Neural cell (in vitro differentiated cells): Measurements from ENCODE around the gene ILF2. TPM values are rescaled to one million over a fixed set of nuclear protein-coding genes. Genes with fewer than 3 reads are reported as not detected.

Experiments
- H2AFZ ChIP-seq: fragments of 200-600, 300-800 bp; sonication (generic), shearing (Covaris generic); 2 replicates; pipeline ENCODE4 v1.6.0; 2014; ENCODE audit warnings: low read depth, mild to moderate bottlenecking, antibody characterized with exemption, low read length, moderate library complexity
- H3F3A ChIP-seq: fragments of 200-600 bp; shearing (Covaris generic); 2 replicates; pipeline ENCODE4 v1.6.1; 2016; ENCODE audit warnings: mild to moderate bottlenecking, moderate library complexity, mixed read lengths, antibody characterized with exemption, low read length; ENCODE audit not compliant: insufficient read depth, poor library complexity, severe bottlenecking
- H3K27ac ChIP-seq: fragments of 200-600, 300-800 bp; sonication (generic), shearing (Covaris generic); 2 replicates; pipeline ENCODE4 v1.5.1; 2014; ENCODE audit warnings: mild to moderate bottlenecking, low read length, moderate library complexity
- H3K27me3 ChIP-seq: fragments of 300-800, 200-600 bp; sonication (generic), shearing (Covaris generic); 2 replicates; pipeline ENCODE4 v1.6.0; 2014; ENCODE audit warnings: mild to moderate bottlenecking, low read depth, low read length, moderate library complexity; ENCODE audit not compliant: insufficient read depth
- H3K36me3 ChIP-seq: fragments of 300-800, 200-600 bp; sonication (generic), shearing (Covaris generic); 2 replicates; pipeline ENCODE4 v1.5.1; 2014; ENCODE audit warnings: mild to moderate bottlenecking, antibody characterized with exemption, low read length, moderate library complexity; ENCODE audit not compliant: insufficient read depth
- H3K4me2 ChIP-seq: fragments of 300-800, 200-600 bp; sonication (generic), shearing (Covaris generic); 2 replicates; pipeline ENCODE4 v1.6.0; 2014; ENCODE audit warnings: mild to moderate bottlenecking, low read length
- H3K4me3 ChIP-seq: fragments of 300-800, 200-600 bp; sonication (generic), shearing (Covaris generic); 2 replicates; pipeline ENCODE4 v1.5.1; 2014; ENCODE audit warnings: mild to moderate bottlenecking, low read length, moderate library complexity
- H3K79me2 ChIP-seq: fragments of 200-600 bp; shearing (Covaris generic); replicated peaks from 2 replicates; pipeline ENCODE4 v1.6.0; 2014; ENCODE audit warnings: mild to moderate bottlenecking, low read length, moderate library complexity; ENCODE audit not compliant: insufficient read depth
- H3K9ac ChIP-seq: fragments of 300-800, 200-600 bp; sonication (generic), shearing (Covaris generic); 2 replicates; pipeline ENCODE4 v1.6.1; 2016; ENCODE audit warnings: mild to moderate bottlenecking, low read length, mixed read lengths
- H3K9me2 ChIP-seq: fragments of 200-600 bp; shearing (Covaris generic); 2 replicates; pipeline ENCODE4 v1.6.1; 2016; ENCODE audit warnings: mild to moderate bottlenecking, low read length, mixed read lengths; ENCODE audit not compliant: insufficient read depth
- H3K9me3 ChIP-seq: fragments of 200-600, 300-800 bp; sonication (generic), shearing (Covaris generic); 2 replicates; pipeline ENCODE4 v1.6.1; 2016; ENCODE audit warnings: mild to moderate bottlenecking, mixed run types, low read length, moderate library complexity, mixed read lengths
- H4K20me1 ChIP-seq: fragments of 200-600 bp; shearing (Covaris generic); 2 replicates; pipeline ENCODE4 v1.6.1; 2016; ENCODE audit warnings: mild to moderate bottlenecking, mixed run types; ENCODE audit not compliant: insufficient read depth
- EP300 ChIP-seq: fragments of 450-650 bp; conservative IDR thresholded peaks from 2 replicates; pipeline ENCODE4 v1.6.1; 2014; ENCODE audit warnings: antibody characterized with exemption, mild to moderate bottlenecking, moderate library complexity; ENCODE audit not compliant: poor library complexity, severe bottlenecking
- EZH2 ChIP-seq: fragments of 200-600, 300-800 bp; shearing (Covaris generic), sonication (generic); IDR thresholded peaks from 2 replicates; pipeline ENCODE4 v1.6.1; 2014; ENCODE audit warnings: antibody characterized with exemption, low read length, borderline replicate concordance, mild to moderate bottlenecking; ENCODE audit not compliant: insufficient read depth, poor library complexity, severe bottlenecking
- MXI1 ChIP-seq: fragments of 450-650 bp; conservative IDR thresholded peaks from 2 replicates; pipeline ENCODE4 v1.6.1; 2014; ENCODE audit warnings: antibody characterized with exemption, mild to moderate bottlenecking; ENCODE audit not compliant: poor library complexity, severe bottlenecking
- POLR2AphosphoS5 ChIP-seq: IDR thresholded peaks from 2 replicates; pipeline ENCODE4 v1.6.1; 2012
- RAD21 ChIP-seq: fragments of 450-650 bp; conservative IDR thresholded peaks from 2 replicates; pipeline ENCODE4 v1.6.1; 2014; ENCODE audit warnings: antibody characterized with exemption, mild to moderate bottlenecking, moderate library complexity
- SMC3 ChIP-seq: fragments of 450-650 bp; conservative IDR thresholded peaks from 2 replicates; pipeline ENCODE4 v1.6.1; 2014; ENCODE audit warnings: antibody characterized with exemption, mild to moderate bottlenecking, moderate library complexity; ENCODE audit not compliant: poor library complexity
- TAF1 ChIP-seq: IDR thresholded peaks from 2 replicates; pipeline ENCODE4 v1.6.1; 2012; ENCODE audit warnings: low read depth
- polyA plus RNA-seq: library from polyadenylated mRNA; depleted of rRNA; stranded (reverse); fragments of >200 nt; gene quantifications from 2 replicates; pipeline ENCODE4 v1.2.3, GENCODE V29; 2014
- TF ChIP-seq, protein P1 (sequence below): IDR thresholded peaks from 2 replicates; pipeline ENCODE4 v1.6.1; 2012; ENCODE audit warnings: borderline replicate concordance
- TF ChIP-seq, protein P2 (sequence below): fragments of 450-650 bp; IDR thresholded peaks from 2 replicates; pipeline ENCODE4 v1.5.1; 2014; ENCODE audit warnings: antibody characterized with exemption, mild to moderate bottlenecking, moderate library complexity; ENCODE audit not compliant: poor library complexity, severe bottlenecking

Gene ILF2
- polyA plus RNA-seq, 1 donor from 2014 or later, result 410 TPM

DNA sequence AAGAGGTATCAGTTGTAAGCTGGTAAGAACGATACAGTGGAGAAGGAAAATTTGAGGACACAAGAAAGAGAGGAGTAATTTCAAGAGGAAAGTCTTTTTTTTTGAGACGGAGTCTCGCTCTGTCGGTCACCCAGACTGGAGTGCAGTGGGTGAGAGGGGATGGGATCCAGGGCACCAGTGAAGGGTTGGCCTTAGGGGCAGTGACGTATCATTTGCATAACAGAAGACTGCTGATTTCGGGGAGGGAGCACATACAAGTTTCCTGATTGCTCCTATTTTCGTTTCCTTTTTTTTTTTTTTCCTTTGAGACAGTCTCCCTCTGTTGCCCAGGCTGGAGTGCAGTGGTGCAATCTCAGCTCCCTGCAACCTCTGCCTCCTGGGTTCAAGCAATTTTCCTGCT is 47.7 kb downstream of the ILF2 start:
- Histone ChIP-seq H3K9ac (no peak overlapping the region), H3K9me3 (no peaks in the 10 kb centered on the region), H3K79me2 (no peaks in the 10 kb centered on the region), H3K36me3 (no peaks in the 10 kb centered on the region), H3K9me2 (no peaks in the 10 kb centered on the region), H3K4me3 (no peak overlapping the region), H3K4me2 (no peak overlapping the region), H3F3A (no peaks in the 10 kb centered on the region), H3K27ac (no peak overlapping the region), H3K27me3 (no peaks in the 10 kb centered on the region), H4K20me1 (no peaks in the 10 kb centered on the region), H2AFZ (no peak overlapping the region)
- TF ChIP-seq EP300 (no peak), MXI1 (no peak), SMC3 (no peak), EZH2 (no peak), RAD21 (no peak), POLR2AphosphoS5 (no peak), TAF1 (no peak)
- TF ChIP-seq, protein P1, sequence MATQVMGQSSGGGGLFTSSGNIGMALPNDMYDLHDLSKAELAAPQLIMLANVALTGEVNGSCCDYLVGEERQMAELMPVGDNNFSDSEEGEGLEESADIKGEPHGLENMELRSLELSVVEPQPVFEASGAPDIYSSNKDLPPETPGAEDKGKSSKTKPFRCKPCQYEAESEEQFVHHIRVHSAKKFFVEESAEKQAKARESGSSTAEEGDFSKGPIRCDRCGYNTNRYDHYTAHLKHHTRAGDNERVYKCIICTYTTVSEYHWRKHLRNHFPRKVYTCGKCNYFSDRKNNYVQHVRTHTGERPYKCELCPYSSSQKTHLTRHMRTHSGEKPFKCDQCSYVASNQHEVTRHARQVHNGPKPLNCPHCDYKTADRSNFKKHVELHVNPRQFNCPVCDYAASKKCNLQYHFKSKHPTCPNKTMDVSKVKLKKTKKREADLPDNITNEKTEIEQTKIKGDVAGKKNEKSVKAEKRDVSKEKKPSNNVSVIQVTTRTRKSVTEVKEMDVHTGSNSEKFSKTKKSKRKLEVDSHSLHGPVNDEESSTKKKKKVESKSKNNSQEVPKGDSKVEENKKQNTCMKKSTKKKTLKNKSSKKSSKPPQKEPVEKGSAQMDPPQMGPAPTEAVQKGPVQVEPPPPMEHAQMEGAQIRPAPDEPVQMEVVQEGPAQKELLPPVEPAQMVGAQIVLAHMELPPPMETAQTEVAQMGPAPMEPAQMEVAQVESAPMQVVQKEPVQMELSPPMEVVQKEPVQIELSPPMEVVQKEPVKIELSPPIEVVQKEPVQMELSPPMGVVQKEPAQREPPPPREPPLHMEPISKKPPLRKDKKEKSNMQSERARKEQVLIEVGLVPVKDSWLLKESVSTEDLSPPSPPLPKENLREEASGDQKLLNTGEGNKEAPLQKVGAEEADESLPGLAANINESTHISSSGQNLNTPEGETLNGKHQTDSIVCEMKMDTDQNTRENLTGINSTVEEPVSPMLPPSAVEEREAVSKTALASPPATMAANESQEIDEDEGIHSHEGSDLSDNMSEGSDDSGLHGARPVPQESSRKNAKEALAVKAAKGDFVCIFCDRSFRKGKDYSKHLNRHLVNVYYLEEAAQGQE, result no peak
- TF ChIP-seq, protein P2, sequence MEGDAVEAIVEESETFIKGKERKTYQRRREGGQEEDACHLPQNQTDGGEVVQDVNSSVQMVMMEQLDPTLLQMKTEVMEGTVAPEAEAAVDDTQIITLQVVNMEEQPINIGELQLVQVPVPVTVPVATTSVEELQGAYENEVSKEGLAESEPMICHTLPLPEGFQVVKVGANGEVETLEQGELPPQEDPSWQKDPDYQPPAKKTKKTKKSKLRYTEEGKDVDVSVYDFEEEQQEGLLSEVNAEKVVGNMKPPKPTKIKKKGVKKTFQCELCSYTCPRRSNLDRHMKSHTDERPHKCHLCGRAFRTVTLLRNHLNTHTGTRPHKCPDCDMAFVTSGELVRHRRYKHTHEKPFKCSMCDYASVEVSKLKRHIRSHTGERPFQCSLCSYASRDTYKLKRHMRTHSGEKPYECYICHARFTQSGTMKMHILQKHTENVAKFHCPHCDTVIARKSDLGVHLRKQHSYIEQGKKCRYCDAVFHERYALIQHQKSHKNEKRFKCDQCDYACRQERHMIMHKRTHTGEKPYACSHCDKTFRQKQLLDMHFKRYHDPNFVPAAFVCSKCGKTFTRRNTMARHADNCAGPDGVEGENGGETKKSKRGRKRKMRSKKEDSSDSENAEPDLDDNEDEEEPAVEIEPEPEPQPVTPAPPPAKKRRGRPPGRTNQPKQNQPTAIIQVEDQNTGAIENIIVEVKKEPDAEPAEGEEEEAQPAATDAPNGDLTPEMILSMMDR, result no peak

DNA sequence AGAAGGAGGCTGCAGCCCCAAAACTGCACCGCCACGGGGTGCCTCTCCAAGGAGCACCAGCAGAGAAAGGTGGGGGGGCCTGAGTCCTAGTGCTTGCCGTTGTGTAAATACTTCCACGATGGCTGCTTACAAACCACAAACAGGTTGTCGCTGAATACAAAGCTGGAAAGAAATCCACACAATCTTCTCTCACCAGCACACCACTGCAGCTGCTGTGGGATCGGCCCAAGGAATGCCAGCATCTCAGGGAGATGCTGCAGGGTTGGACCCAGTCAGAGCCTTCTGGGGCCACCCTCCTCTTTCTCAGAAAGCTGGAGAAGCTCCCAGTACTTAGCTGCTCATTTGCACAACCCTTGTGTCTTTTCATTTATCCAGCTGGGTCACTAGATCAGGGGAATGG is 51.6 kb downstream of the ILF2 start:
- Histone ChIP-seq H3K9ac (no peak overlapping the region), H3F3A (no peaks in the 10 kb centered on the region), H3K9me3 (no peaks in the 10 kb centered on the region), H3K36me3 (no peaks in the 10 kb centered on the region), H2AFZ (no peak overlapping the region), H3K27me3 (no peaks in the 10 kb centered on the region), H3K4me2 (no peak overlapping the region), H4K20me1 (no peaks in the 10 kb centered on the region), H3K27ac (no peak overlapping the region), H3K9me2 (no peaks in the 10 kb centered on the region), H3K79me2 (no peaks in the 10 kb centered on the region), H3K4me3 (no peak overlapping the region)
- TF ChIP-seq EP300 (no peak), EZH2 (no peak), MXI1 (no peak), TAF1 (no peak), RAD21 (no peak), POLR2AphosphoS5 (no peak), SMC3 (no peak)
- TF ChIP-seq, protein P2, result no peak
- TF ChIP-seq, protein P1, result no peak
